ENCODE data around the gene CCNY.
"Not testable (repeated sequence)": the region's sequence is repeated elsewhere in the genome, so short reads cannot be mapped to it uniquely, and the experiment has no call there.

DNA sequence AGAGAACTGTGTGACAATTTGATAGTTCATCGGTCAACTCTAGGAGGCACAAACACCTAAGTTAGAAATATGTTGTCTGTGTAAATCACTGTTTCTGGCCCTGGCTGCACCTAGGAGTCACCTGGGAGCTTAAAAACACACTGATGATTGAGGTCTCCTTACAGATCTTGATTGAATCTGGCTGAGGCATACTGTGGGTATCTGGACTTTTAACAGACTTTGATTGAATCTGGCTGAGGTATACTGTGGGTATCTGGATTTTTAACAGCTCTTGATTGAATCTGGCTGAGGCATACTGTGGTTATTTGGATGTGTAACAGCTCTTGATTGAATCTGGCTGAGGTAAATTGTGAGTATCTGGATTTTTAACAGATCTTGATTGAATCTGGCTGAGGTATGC lies 181.9 kb downstream of the CCNY start:
- not testable (repeated sequence) for TF ChIP-seq POLR2A (IDR thresholded peaks at IDR 0.05)
- TF ChIP-seq, protein P1, sequence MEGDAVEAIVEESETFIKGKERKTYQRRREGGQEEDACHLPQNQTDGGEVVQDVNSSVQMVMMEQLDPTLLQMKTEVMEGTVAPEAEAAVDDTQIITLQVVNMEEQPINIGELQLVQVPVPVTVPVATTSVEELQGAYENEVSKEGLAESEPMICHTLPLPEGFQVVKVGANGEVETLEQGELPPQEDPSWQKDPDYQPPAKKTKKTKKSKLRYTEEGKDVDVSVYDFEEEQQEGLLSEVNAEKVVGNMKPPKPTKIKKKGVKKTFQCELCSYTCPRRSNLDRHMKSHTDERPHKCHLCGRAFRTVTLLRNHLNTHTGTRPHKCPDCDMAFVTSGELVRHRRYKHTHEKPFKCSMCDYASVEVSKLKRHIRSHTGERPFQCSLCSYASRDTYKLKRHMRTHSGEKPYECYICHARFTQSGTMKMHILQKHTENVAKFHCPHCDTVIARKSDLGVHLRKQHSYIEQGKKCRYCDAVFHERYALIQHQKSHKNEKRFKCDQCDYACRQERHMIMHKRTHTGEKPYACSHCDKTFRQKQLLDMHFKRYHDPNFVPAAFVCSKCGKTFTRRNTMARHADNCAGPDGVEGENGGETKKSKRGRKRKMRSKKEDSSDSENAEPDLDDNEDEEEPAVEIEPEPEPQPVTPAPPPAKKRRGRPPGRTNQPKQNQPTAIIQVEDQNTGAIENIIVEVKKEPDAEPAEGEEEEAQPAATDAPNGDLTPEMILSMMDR (IDR thresholded peaks at IDR 0.05) = not testable (repeated sequence)
